WTC11 (cell line): ENCODE data around the gene SLC26A2. TPM values are rescaled to one million over a fixed set of nuclear protein-coding genes. Genes with fewer than 3 reads are reported as not detected.

Source experiments
- ATAC-seq: fragments of 200-7000 bp; cut with Tn5 transposase; 2 replicates; pipeline ENCODE4 v1.10.0; 2021; ENCODE audit warnings: mild to moderate bottlenecking, moderate library complexity
- CTCF ChIA-PET: fragments of 300-600 bp; sonication (Branson Sonifier 250); formaldehyde crosslinking; loops from one replicate; lab custom pipeline; 2021; ENCODE audit warnings: antibody characterized with exemption; lab: Charles Lee
- POLR2A ChIA-PET: fragments of 350-600 bp; sonication (Branson Sonifier 250); formaldehyde crosslinking; loops from one replicate; lab custom pipeline; 2021; ENCODE audit warnings: antibody characterized with exemption; lab: Charles Lee
- DNase-seq: peaks from one replicate; pipeline ENCODE4 v3.0.0; 2021; ENCODE audit warnings: low spot score
- H3K27ac Mint-ChIP-seq: 2 replicates; pipeline ENCODE4 v1.8.0; 2021; ENCODE audit warnings: mixed read lengths
- H3K27me3 Mint-ChIP-seq: 2 replicates; pipeline ENCODE4 v1.8.0; 2021; ENCODE audit warnings: low read depth, mild to moderate bottlenecking, moderate library complexity, mixed read lengths
- H3K36me3 Mint-ChIP-seq: 2 replicates; pipeline ENCODE4 v1.8.0; 2021; ENCODE audit warnings: mixed read lengths
- H3K4me1 Mint-ChIP-seq: 2 replicates; pipeline ENCODE4 v1.8.0; 2022; ENCODE audit warnings: mixed read lengths
- H3K4me3 Mint-ChIP-seq: 2 replicates; pipeline ENCODE4 v1.8.0; 2021; ENCODE audit warnings: mild to moderate bottlenecking, moderate library complexity, mixed read lengths
- H3K9me3 Mint-ChIP-seq: 2 replicates; pipeline ENCODE4 v1.8.0; 2021; ENCODE audit warnings: mixed read lengths
- ETV6 ChIP-seq: sonication (generic); formaldehyde crosslinking; IDR thresholded peaks from 2 replicates; pipeline ENCODE4 v1.8.1; 2022; ENCODE audit warnings: mild to moderate bottlenecking, missing genetic modification reagents
- FOXP4 ChIP-seq: sonication (generic); formaldehyde crosslinking; IDR thresholded peaks from 2 replicates; pipeline ENCODE4 v1.8.0; 2022; ENCODE audit warnings: mild to moderate bottlenecking, missing genetic modification reagents
- JAZF1 ChIP-seq: fragments of 250-450 bp; sonication (Bioruptor Pico); IDR thresholded peaks from 2 replicates; pipeline ENCODE4 v1.9.0; 2021; ENCODE audit warnings: moderate library complexity, mild to moderate bottlenecking, inconsistent platforms
- MAX ChIP-seq: sonication (generic); formaldehyde crosslinking; IDR thresholded peaks from 2 replicates; pipeline ENCODE4 v1.8.0; 2022; ENCODE audit warnings: mild to moderate bottlenecking, missing genetic modification reagents
- NFE2L1 ChIP-seq: sonication (generic); formaldehyde crosslinking; IDR thresholded peaks from 2 replicates; pipeline ENCODE4 v1.8.1; 2023; ENCODE audit warnings: missing genetic modification reagents
- NFYB ChIP-seq: sonication (generic); formaldehyde crosslinking; conservative IDR thresholded peaks from 2 replicates; pipeline ENCODE4 v1.8.0; 2022; ENCODE audit warnings: low read depth, missing genetic modification reagents
- RORB ChIP-seq: fragments of 250-450 bp; sonication (Bioruptor Pico); IDR thresholded peaks from 2 replicates; pipeline ENCODE4 v1.9.0; 2021; ENCODE audit warnings: mild to moderate bottlenecking
- SMAD3 ChIP-seq: sonication (generic); formaldehyde crosslinking; IDR thresholded peaks from 2 replicates; pipeline ENCODE4 v1.8.0; 2022; ENCODE audit warnings: missing genetic modification reagents, mild to moderate bottlenecking, borderline replicate concordance
- SMAD4 ChIP-seq: sonication (generic); formaldehyde crosslinking; IDR thresholded peaks from 2 replicates; pipeline ENCODE4 v1.8.0; 2022; ENCODE audit warnings: mild to moderate bottlenecking, missing genetic modification reagents
- SOX15 ChIP-seq: fragments of 250-450 bp; sonication (Bioruptor Pico); IDR thresholded peaks from 2 replicates; pipeline ENCODE4 v1.9.0; 2021; ENCODE audit warnings: mild to moderate bottlenecking
- TEAD1 ChIP-seq: sonication (generic); formaldehyde crosslinking; IDR thresholded peaks from 2 replicates; pipeline ENCODE4 v1.8.0; 2022; ENCODE audit warnings: mild to moderate bottlenecking, missing genetic modification reagents
- USF2 ChIP-seq: sonication (generic); formaldehyde crosslinking; IDR thresholded peaks from 2 replicates; pipeline ENCODE4 v1.8.1; 2023; ENCODE audit warnings: mild to moderate bottlenecking, missing genetic modification reagents, moderate library complexity
- ZBTB43 ChIP-seq: sonication (generic); formaldehyde crosslinking; IDR thresholded peaks from 2 replicates; pipeline ENCODE4 v1.8.1; 2023; ENCODE audit warnings: mild to moderate bottlenecking, missing genetic modification reagents
- ZNF121 ChIP-seq: sonication (generic); formaldehyde crosslinking; IDR thresholded peaks from 2 replicates; pipeline ENCODE4 v1.8.0; 2023; ENCODE audit warnings: missing genetic modification reagents
- ZNF317 ChIP-seq: sonication (generic); formaldehyde crosslinking; IDR thresholded peaks from 2 replicates; pipeline ENCODE4 v1.8.1; 2023; ENCODE audit warnings: low read depth, mild to moderate bottlenecking, moderate library complexity, missing genetic modification reagents, borderline replicate concordance
- ZNF532 ChIP-seq: fragments of 250-450 bp; sonication (Bioruptor Pico); IDR thresholded peaks from 2 replicates; pipeline ENCODE4 v1.9.0; 2021; ENCODE audit warnings: mild to moderate bottlenecking, borderline replicate concordance
- total RNA-seq: library from RNA; stranded (reverse); gene quantifications from 3 replicates; pipeline ENCODE4 v1.2.3, GENCODE V29; 2021
- TF ChIP-seq, protein P1 (sequence below): sonication (generic); formaldehyde crosslinking; IDR thresholded peaks from 2 replicates; pipeline ENCODE4 v1.8.1; 2022; ENCODE audit warnings: low read depth, mild to moderate bottlenecking, moderate library complexity, missing genetic modification reagents, borderline replicate concordance
- TF ChIP-seq, protein P2 (sequence below): fragments of 250-450 bp; sonication (Bioruptor Pico); IDR thresholded peaks from 2 replicates; pipeline ENCODE4 v1.9.0; 2021; ENCODE audit warnings: moderate library complexity, mild to moderate bottlenecking, inconsistent platforms, borderline replicate concordance

SLC26A2 gene
- total RNA-seq, 1 experiment from 2014 or later: 11.1 TPM

- no peak for TF ChIP-seq FOXP4 (CRISPR knock-in tag)
- TF ChIP-seq SMAD4 (CRISPR knock-in tag): no peak
- TF ChIP-seq SOX15 (CRISPR knock-in tag): no peak
- TF ChIP-seq ZNF121 (CRISPR knock-in tag): no peak
- no peak for TF ChIP-seq JAZF1 (CRISPR knock-in tag)
- TF ChIP-seq NFYB (CRISPR knock-in tag): no peak
- TF ChIP-seq ZNF532 (CRISPR knock-in tag): no peak
- TF ChIP-seq, protein P1, sequence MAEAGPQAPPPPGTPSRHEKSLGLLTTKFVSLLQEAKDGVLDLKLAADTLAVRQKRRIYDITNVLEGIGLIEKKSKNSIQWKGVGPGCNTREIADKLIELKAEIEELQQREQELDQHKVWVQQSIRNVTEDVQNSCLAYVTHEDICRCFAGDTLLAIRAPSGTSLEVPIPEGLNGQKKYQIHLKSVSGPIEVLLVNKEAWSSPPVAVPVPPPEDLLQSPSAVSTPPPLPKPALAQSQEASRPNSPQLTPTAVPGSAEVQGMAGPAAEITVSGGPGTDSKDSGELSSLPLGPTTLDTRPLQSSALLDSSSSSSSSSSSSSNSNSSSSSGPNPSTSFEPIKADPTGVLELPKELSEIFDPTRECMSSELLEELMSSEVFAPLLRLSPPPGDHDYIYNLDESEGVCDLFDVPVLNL (CRISPR knock-in tag): no peak
- no peak for TF ChIP-seq MAX (CRISPR knock-in tag)
- TF ChIP-seq ZBTB43: no peak
- TF ChIP-seq, protein P2, sequence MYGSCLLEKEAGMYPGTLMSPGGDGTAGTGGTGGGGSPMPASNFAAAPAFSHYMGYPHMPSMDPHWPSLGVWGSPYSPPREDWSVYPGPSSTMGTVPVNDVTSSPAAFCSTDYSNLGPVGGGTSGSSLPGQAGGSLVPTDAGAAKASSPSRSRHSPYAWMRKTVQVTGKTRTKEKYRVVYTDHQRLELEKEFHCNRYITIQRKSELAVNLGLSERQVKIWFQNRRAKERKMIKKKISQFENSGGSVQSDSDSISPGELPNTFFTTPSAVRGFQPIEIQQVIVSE (CRISPR knock-in tag): no peak
- no peak for TF ChIP-seq TEAD1 (CRISPR knock-in tag)
Measured at GRCh38 chr5:149932445-149933350, 27.9 kb upstream of the SLC26A2 start (continued).

- peaks cover 6% of the 10 kb centered on the region; the same call in 1 of the 2 replicates for H3K4me1 Mint-ChIP-seq
- POLR2A ChIA-PET: no interaction called here
- H3K4me3 Mint-ChIP-seq: no peak overlapping the region
- no peak for DNase-seq
- H3K27me3 Mint-ChIP-seq: no peaks in the 10 kb centered on the region
- no peaks in the 10 kb centered on the region for H3K9me3 Mint-ChIP-seq
- H3K27ac Mint-ChIP-seq: 0 out of 2 replicates have a peak overlapping the region, but pooled peaks have one; percentile 5
- CTCF ChIA-PET: interaction anchor here (0.8 to 3.2 kb wide), 7 partner anchors 25 to 337 kb away, joined by 3 to 18 read pairs (median 4); partner anchors contain the start of gene SLC26A2
- ATAC-seq: no peak
- H3K36me3 Mint-ChIP-seq: no peaks in the 10 kb centered on the region
- TF ChIP-seq NFE2L1 (CRISPR knock-in tag) (no peak), ZBTB43 (no peak), ZNF317 (CRISPR knock-in tag) (no peak), JAZF1 (CRISPR knock-in tag) (no peak), SMAD4 (CRISPR knock-in tag) (no peak), SMAD3 (no peak), RORB (no peak), USF2 (CRISPR knock-in tag) (no peak), FOXP4 (CRISPR knock-in tag) (no peak), ETV6 (CRISPR knock-in tag) (no peak)
Measured at GRCh38 chr5:149935431-149935901, 25.1 kb upstream of the SLC26A2 start.
